Stimulated activated CD8-positive, alpha-beta memory T cell treated with anti-CD3 and anti-CD28 coated beads, Interleukin-12 subunit alpha, Interleukin-12 subunit beta, amount 100 ng/mL, for 24 hours (primary cell): ENCODE measurements around the gene PROZ.
A peak's percentile ranks its signal among the peaks of the same experiment; 100 is the strongest.

Experiments
- DNase-seq: peaks from one replicate; pipeline ENCODE4 v3.0.0-alpha.2; 2020; ENCODE audit errors: extremely low read depth

PROZ gene

GRCh38 chr13:113204378-113204734 is 45.9 kb downstream of the PROZ start:
- no peak for DNase-seq

GRCh38 chr13:113205428-113205931 is 47.0 kb downstream of the PROZ start:
- DNase-seq = no peak

DNA sequence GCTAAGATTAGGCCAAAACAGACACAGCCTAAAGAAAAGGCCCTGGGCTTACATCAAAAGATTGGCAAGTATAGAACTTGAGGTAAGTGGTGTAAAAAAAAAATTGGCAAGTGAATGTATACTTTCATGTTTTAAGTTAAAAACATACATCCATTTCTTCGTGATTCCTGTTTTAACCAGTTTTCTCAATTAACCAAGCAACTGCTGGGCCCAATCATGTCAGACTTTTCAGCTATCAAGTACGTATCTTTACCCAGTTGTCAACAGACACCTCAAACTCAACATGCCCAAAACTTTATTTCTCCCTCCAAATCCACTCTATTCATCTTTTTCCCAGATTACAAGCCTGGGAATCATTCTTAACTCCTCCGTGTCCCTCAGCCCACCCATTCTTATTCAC is 49.0 kb downstream of the PROZ start:
- DNase-seq = no peak

GRCh38 chr13:113207890-113208420 is 49.5 kb downstream of the PROZ start:
- no peak for DNase-seq

- peak; percentile 75 for DNase-seq
Observed at GRCh38 chr13:113208421-113209335, 50.2 kb downstream of the PROZ start, which contains the start of gene PCID2. Gene PCID2, minus strand, starts transcription at chr13:113208669. Its CDS starts 35 bp downstream, at chr13:113208634.

DNA sequence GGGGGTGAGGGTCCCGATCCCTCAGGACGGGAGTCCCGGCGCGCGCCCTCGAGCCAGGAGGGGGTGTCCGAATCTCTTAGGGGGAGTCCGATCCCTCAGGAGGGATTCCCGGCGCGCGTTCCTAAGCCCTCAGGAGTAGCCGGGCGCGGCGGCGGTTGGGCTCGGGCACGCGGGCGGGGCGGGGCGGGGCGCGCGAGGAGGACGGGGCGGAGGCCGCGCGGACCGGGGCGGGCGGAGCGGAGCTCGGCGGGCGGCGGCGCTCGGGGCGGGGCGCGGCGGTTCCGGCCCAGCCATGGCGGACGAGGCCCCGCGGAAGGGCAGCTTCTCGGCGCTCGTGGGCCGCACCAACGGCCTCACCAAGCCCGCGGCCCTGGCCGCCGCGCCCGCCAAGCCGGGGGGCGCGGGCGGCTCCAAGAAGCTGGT is 50.9 kb downstream of the PROZ start, which contains the start of gene CUL4A:
Gene CUL4A (plus strand): TSS at position 278 of the 423 bp plus-strand sequence. CDS start 15 bp downstream, at position 293.
- DNase-seq = peak; percentile 42

DNA sequence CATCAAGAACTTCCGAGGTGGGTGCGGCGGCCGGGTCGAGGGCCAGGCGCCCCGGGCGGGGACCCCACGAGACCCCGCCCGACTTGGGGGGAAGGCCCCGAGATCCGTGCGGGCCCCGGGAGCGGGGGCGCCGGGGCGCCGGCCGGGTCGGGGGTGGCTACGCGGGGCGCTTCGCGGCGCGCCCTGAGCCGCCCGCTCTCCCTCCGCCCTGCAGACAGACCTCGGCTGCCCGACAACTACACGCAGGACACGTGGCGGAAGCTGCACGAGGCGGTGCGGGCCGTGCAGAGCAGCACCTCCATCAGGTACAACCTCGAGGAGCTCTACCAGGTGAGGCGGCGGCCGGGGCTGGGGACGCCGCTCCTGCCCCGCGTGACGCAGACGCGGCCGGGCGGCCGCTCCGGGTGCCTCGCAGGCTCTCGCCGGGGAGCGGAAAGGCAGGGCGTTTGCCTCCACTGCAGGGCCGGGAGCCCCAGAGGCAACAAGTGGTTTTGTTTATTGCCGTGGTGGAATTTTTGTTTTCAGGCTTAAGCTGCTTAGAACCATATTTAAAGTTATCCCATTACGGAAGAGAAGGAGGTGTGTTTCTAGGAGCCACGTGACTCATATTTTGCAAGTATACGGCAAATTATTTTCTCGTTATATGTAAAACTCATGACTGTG is 51.4 kb downstream of the PROZ start:
- peak; percentile 39 for DNase-seq

GRCh38 chr13:113210833-113211232 is 52.4 kb downstream of the PROZ start:
- no peak for DNase-seq

- DNase-seq = no peak
Observed at GRCh38 chr13:113211774-113212173, 53.3 kb downstream of the PROZ start.

DNA sequence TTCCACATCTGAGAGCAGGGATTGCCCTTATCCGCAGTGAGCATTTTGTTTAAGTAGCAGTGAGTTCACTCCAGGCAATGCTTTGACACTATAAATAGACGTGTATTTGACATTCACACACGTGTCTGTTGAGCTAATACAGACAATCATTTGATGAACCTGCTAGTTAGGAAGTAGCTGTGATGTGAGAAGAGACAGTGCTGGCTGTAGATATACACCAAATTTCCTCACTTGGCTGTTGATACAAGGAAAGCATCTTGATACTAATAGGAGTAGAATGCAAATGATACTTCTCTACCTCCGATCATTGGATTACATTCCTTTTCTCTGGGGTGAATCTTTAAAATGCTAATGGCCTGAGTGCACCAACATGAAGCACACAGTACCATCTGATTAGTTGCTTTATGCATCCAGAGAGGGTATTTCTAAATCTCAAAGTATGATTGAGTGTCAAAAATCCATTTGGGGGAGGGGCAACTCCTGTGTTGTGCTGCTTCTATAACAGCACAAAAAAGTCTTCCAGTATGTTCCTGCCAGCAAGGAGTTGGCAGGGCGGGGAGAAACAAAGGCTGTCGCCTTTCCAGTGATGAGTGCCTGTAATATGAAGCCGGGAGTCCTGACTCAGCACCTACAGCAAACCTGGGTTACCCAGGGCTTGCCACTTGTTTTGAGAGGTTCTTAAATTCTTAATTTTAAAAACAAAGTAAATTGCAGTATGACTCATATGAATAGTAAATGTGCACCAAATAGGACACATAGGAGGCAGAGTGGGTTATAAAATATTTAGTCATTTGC is 58.0 kb downstream of the PROZ start:
- no peak for DNase-seq

DNA sequence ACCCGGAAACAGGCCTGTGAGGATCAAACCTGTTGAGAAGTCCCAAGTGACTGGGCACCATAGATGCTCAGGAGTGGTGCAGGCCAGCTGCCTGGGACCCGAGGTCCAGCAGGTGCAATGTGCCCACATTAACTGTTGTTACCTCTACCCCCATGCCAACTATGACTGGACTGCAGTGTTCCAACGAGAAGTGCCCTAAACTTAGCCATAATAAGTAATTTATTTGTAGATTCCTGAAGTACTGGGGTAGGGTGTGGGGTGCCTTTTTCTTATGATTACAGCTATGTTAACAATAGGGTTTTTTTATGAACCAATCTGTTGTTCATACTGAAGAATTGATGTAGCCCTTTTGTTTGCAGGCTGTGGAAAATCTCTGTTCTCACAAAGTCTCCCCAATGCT is 60.1 kb downstream of the PROZ start:
- no peak for DNase-seq

- DNase-seq = no peak
Observed at GRCh38 chr13:113219256-113219940, 61.0 kb downstream of the PROZ start.

DNA sequence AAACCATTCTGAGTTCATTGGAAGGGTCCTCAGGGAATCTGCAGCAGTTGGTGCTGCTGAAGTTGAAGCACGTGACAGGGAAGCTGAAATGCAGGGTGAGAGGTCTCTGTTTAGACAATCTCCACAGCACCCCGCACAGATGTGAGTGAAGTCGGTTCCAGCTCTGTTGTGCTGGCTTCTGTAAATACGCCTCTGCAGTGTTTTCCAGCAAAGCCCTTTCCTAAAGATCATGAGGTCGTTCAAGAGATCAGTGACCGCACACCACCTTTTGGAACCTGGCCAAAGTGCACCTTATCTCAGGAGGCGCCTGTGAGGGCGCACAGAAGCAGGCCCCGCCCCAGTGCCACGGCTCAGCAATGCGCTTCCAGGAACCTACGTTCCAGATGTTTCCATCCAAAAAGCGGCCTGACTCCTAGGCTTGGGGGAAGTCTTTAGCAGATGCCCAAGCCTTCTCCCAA is 61.7 kb downstream of the PROZ start:
- DNase-seq = no peak

- no peak for DNase-seq
Observed at GRCh38 chr13:113220877-113221276, 62.4 kb downstream of the PROZ start.
